GM12801 (cell line): ENCODE measurements around the gene SLC16A1.

Source experiments
- TF ChIP-seq, protein P1 (sequence below): IDR thresholded peaks from one replicate; pipeline ENCODE4 v1.5.1; 2011; ENCODE audit warnings: control low read depth; ENCODE audit not compliant: insufficient read length; ENCODE audit errors: extremely low read depth

SLC16A1 gene

DNA sequence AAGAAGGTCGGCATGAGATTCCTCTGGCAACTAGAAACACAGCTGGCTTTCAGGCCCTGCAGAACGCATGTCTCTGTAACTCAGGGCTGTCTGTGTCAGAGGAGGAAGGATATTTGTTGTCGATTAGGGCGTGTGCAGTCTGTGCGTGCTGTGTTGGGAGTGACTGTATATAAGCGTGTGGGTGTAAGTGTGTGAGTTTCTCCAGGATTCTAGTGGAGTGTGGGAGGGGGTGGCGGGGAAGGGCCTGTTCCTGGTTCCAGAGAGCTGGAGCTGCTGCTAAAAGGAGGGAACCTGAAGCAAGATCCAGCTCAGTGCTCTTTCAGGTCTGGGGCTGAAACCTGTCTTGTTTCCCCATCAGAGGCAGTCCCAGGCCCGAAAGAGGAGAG is 74.3 kb downstream of the SLC16A1 start:
- TF ChIP-seq, protein P1, sequence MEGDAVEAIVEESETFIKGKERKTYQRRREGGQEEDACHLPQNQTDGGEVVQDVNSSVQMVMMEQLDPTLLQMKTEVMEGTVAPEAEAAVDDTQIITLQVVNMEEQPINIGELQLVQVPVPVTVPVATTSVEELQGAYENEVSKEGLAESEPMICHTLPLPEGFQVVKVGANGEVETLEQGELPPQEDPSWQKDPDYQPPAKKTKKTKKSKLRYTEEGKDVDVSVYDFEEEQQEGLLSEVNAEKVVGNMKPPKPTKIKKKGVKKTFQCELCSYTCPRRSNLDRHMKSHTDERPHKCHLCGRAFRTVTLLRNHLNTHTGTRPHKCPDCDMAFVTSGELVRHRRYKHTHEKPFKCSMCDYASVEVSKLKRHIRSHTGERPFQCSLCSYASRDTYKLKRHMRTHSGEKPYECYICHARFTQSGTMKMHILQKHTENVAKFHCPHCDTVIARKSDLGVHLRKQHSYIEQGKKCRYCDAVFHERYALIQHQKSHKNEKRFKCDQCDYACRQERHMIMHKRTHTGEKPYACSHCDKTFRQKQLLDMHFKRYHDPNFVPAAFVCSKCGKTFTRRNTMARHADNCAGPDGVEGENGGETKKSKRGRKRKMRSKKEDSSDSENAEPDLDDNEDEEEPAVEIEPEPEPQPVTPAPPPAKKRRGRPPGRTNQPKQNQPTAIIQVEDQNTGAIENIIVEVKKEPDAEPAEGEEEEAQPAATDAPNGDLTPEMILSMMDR = no peak

DNA sequence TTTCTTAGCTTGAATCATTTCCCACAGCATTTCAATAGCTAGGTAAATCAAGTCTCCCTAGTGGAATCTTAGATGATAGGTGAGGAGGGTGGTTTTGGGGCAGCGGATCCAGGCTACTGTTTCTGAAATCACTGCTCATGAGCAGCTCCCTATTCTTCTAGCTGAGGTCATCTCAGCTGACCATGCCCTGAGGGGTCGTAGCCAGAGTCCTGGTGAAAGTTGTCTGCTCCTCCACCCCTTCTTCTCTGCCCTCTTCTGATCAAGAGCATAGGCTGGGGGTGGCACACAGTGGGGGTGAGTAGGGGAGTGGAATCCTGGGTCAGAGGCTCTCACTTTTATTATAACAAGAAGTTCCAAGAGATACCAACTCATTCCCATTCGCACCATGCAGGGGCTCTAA is 76.2 kb downstream of the SLC16A1 start:
- TF ChIP-seq, protein P1 = no peak

DNA sequence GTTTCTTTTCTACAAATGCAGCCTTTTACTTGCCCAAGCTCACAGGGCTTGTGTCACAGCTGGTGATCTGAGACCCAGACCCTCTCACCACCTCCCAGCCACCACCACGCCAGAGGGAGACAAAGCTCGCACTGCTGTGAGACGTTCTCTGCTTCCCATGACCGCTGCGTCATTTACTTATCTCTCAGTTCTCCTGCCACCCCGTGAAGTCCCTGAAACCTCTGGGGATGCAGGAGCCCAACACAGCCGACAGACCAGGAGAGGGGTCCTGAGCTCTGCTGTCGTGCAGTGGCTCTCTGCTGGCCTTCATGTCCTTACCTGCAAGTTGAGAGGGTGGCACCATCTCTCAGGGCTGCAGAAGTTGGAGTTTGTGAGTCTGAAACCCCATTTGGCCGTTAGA is 77.7 kb downstream of the SLC16A1 start:
- TF ChIP-seq, protein P1 = no peak

DNA sequence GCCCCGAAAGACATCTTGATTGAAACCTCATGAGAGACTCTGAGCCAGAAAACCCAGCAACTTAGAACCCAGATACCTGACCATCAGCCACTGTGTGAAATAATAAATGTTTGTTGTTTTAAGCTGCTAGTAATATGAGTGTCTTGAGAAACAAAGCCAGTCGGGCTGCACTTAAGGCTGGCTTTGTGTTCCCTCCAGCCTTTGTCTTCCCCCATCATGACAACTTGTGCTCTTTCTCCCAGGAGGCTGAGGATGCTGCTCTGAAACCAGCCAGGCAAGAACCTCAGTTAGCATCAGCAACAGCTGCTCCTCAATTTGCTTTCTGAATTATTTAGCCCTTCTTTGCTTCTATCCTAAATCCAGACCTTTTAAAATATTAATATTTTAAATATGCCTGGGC is 78.2 kb downstream of the SLC16A1 start:
- TF ChIP-seq, protein P1 = no peak

DNA sequence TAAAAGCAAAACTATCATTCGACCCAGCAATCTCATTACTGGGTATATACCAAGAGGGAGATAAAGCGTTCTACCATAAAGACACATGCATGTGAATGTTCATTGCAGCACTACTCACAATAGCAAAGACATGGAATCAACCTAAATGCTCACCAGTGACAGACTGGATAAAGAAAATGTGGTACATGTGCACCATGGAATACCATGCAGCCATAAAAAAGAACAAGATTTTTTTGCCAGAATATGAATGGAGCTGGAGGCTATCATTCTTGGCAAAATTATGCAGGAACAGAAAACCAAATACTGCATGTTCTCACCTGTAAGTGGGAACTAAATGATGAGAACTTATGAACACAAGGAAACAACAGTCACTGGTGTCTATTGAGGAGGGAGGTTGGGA is 79.7 kb downstream of the SLC16A1 start:
- TF ChIP-seq, protein P1 = no peak

DNA sequence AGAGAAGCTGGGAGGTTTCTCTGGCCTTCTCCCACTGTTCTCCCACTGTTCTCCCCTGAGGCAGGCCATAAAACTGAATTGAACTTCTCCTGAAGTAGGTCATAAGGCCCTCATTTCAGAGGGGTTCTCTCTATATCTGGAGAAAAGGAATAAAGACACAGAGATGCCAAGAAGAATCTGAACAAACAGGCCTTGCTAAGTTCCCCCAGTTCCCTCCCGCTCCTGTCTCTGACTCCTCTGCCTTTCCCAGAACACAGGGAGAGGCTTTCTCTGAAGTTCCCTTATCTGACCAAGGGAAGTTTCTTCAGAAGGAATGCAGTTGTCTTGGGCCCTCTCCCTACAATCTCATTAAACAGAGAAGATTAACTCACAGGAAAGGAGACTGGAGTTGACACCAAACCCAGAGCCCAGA is 83.4 kb downstream of the SLC16A1 start:
- TF ChIP-seq, protein P1 = no peak

DNA sequence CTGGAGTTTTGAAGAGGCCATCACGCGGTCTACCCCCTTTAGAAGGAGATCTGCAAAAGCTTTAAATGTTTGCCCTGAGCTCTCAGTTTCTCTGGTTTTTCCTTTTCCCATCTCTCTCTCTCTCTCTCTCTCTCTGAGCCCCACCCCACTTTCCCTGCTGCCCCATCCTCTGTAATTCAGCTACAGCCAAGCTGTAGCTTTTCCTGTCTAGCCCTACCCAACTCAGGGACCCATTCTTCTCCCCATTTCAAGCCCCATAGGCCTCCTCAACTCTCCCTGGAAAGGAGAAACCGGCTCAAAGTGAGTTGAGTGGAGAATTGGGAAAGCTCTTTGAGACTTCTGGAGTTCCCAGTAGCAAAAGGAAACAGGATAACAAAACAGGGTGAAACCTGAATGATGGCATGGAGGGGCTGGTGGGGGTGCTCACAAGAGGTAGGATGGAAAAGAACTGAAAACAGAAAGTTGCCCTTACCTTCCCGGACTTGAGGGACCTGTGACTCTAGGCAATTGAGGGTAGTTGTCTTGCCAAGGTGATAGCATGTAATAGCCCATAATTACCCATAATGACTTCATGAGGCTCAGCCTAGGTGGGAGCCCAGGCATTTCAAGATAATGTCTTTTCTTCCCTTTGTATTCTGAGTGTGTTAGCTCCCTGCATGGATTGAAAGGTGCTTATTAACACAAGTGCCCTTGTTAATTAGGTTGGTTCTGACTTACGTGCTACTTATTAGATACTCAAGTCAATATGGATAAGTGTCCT is 84.9 kb downstream of the SLC16A1 start:
- TF ChIP-seq, protein P1 = no peak
